Measurements from ENCODE around the gene CHGA.

GRCh38 chr14:92906420-92906819, 16.5 kb upstream of the CHGA start:
- TF ChIP-seq CTCF (IDR thresholded peaks at IDR 0.05) (no peak), ZFX (IDR thresholded peaks at IDR 0.05; ENCODE audit: borderline replicate concordance) (no peak)
